Heart right ventricle (tissue), 16 donors: Measurements from ENCODE around the gene OCEL1. TPM values are rescaled to one million over a fixed set of nuclear protein-coding genes. Genes with fewer than 3 reads are reported as not detected.

ENCODE experiments used
- ATAC-seq, 8 donors: fragments of 200-7000 bp; cut with Tn5 transposase; one replicate each; pipeline ENCODE4 v1.9.1; 2020; ENCODE audit warnings: mild to moderate bottlenecking in 8 of 8, moderate library complexity in 8 of 8, moderate number of reproducible peaks in 1 of 8
- DNase-seq, 2 donors: peaks; one replicate each; pipeline ENCODE4 v3.0.0-alpha.2; 2020
- H3K27ac ChIP-seq, 10 donors: fragments of 200-600 bp; sonication (generic) in 2 of 10; one replicate each; pipeline versions ENCODE4 v1.5.0 to v1.8.0; 2020 to 2022; ENCODE audit warnings: mild to moderate bottlenecking in 3 of 10
- H3K27me3 ChIP-seq, 7 donors: fragments of 200-600 bp; one replicate each; pipeline ENCODE4 v1.8.0; 2021 to 2022; ENCODE audit warnings: mild to moderate bottlenecking in 2 of 7
- H3K36me3 ChIP-seq, 9 donors: fragments of 200-600 bp; sonication (generic) in 1 of 9; one replicate each; pipeline versions ENCODE4 v1.5.0 to v1.8.0; 2020 to 2022; ENCODE audit warnings: mild to moderate bottlenecking in 2 of 9
- H3K4me1 ChIP-seq, 9 donors: fragments of 200-600 bp; sonication (generic) in 1 of 9; one replicate each; pipeline versions ENCODE4 v1.5.0 to v1.8.0; 2020 to 2022; ENCODE audit warnings: mild to moderate bottlenecking in 4 of 9
- H3K4me3 ChIP-seq, 10 donors: fragments of 200-600 bp; sonication (generic) in 2 of 10; one replicate each; pipeline versions ENCODE4 v1.5.0 to v1.8.0; 2020 to 2022; ENCODE audit warnings: mild to moderate bottlenecking in 7 of 10, moderate library complexity in 2 of 10
- H3K9me3 ChIP-seq, 11 donors: fragments of 200-600 bp in 10 of 11; sonication (generic) in 2 of 11; one replicate each; pipeline versions ENCODE4 v1.5.0 to v1.8.0; 2013 to 2022; ENCODE audit warnings: mild to moderate bottlenecking in 2 of 11, control low read depth in 1 of 11, moderate library complexity in 1 of 11
- WGBS, 2 donors: extraction: QIAGEN DNeasy Blood & Tissue Kit; methylation state at CpG; one replicate each; pipeline ENCODE4 v1.1.7; 2013; ENCODE audit warnings: inconsistent platforms in 1 of 2; 5-methylcytosine and 5-hydroxymethylcytosine counted together
- intact Hi-C, 10 donors: fragments of 100-400 bp; cut with DNase I; formaldehyde crosslinking; loops; one replicate each; pipeline versions ENCODE4 v1.11.1 to v1.14.2; 2022
- polyA plus RNA-seq, 2 donors: library from polyadenylated mRNA; stranded (reverse); fragments of 200-250 nt; gene quantifications; one replicate each; pipeline ENCODE4 v1.2.3, GENCODE V29; 2013
- total RNA-seq, 10 donors: library from RNA; stranded (reverse); fragmentation: NEBNext Ultra II Directional in 3 of 10; extraction: Animal tissue kit (Norgen Biotek cat#: 25700) in 3 of 10; gene quantifications; one replicate each; pipeline versions ENCODE4 v1.2.1 to v1.2.4, GENCODE V29; 2021 to 2023
- TF ChIP-seq, protein P1 (sequence below), 9 donors: fragments of 200-600 bp; sonication (generic) in 2 of 9; IDR thresholded peaks; one replicate each; pipeline versions ENCODE4 v1.5.0 to v1.8.0; 2021 to 2022; ENCODE audit warnings: antibody characterized with exemption in 9 of 9, mild to moderate bottlenecking in 5 of 9, moderate library complexity in 1 of 9
- donor health status: Arrhythmogenic right ventricular cardiomyopathy.
- donor health status: ischemic (EF 13 %, LVEDD 7.1; RV severe dilation, severe dysfunction).
- donor health status: healthy with polysubstance abuse.
- donor health status: DM: no; HTN: yes; CAD: no.
- donor health status: DM: no; HTN: no; CAD: no.
- donor health status: ischemic (EF 25% LVEDD 6.9; RV normal size, moderate dysfunction).
- donor health status: ischemic (EF 25% LVEDD 5.7; RV mildly dilated, moderate dysfunction).
- donor health status: healthy.
- donor health status: DM: yes; HTN: yes; CAD: no.
- donor health status: Ischemic cardiomyopathy.
- donor health status: ischemic (EF 35%, LVEDD 5.7; RV mildly dilated, moderate dysfunction).
- donor health status: nonischemic (EF 11% LVEDD 7.7; RV severe dilation, severe dysfunction).
- donor health status: DM: yes; HTN: yes; CAD: no.
- donor health status: PGD.
- donor health status: ischemic (EF 29% LVEDD 5.4; RV normal size, mild dysfunction).
- donor health status: nonischemic (EF 23%, LVEDD 6.1; RV moderate dilation, normal function).

Gene OCEL1
- total and polyA plus RNA-seq, 12 donors = 7.2 to 47.4 (median 15.3) TPM

DNA sequence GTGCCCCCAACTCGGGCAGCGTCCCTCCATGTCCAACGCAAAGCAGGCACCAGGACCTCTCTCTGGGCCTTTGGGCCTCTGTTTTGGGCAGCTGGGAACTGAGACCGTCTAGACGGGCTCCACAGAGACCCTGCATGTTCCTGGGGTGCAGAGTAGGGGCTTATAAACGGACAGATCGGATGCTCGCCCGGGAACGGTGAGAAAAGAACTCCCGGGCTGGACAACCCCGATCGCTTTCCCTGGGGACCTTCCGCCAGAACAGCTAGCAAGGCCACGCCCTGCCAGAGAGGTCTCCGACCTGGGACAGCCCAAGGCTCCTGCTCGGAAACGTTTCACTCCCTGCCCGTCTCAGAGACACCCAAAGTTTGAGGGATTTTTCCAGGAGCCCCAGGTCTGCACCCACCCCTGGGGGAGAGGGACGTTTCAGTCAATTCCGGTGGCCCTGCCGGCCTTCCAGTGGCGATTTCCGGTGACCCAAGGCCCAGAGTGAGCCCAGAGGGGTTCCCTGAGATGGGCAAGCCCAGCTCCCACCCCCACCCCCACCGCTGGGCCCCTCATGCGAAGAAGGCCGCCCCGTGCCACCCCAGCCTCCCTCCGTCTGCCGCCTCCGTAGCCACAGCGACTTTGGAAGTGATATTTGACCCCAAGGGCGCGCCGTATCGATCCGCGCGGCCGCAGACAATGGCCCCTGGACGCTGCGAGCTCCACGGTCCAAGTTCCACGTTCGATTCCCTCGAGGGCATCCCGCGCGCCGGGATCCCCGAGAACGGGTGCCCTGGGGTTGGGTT is 18.0 kb downstream of the OCEL1 start:
- no peaks in the 10 kb centered on the region for H3K9me3 ChIP-seq
- WGBS, 2 donors = 6 to 9% methylated on average over 52 of the region's 52 CpGs
- peak overlapping the region; percentile 78 to 94 (median 87) for H3K27ac ChIP-seq
- DNase-seq (peak; percentile 66 to 72), ATAC-seq (peak; percentile 4 to 54 (median 38))
- H3K36me3 ChIP-seq = peaks cover 0 to 16% (median 0%) of the 10 kb centered on the region in 9 donors
- peak overlapping the region; percentile 61 to 93 (median 87) for H3K4me3 ChIP-seq
- no peaks in the 10 kb centered on the region for H3K27me3 ChIP-seq
- H3K4me1 ChIP-seq = peaks cover 10 to 56% (median 36%) of the 10 kb centered on the region in 9 donors
- TF ChIP-seq, protein P1, sequence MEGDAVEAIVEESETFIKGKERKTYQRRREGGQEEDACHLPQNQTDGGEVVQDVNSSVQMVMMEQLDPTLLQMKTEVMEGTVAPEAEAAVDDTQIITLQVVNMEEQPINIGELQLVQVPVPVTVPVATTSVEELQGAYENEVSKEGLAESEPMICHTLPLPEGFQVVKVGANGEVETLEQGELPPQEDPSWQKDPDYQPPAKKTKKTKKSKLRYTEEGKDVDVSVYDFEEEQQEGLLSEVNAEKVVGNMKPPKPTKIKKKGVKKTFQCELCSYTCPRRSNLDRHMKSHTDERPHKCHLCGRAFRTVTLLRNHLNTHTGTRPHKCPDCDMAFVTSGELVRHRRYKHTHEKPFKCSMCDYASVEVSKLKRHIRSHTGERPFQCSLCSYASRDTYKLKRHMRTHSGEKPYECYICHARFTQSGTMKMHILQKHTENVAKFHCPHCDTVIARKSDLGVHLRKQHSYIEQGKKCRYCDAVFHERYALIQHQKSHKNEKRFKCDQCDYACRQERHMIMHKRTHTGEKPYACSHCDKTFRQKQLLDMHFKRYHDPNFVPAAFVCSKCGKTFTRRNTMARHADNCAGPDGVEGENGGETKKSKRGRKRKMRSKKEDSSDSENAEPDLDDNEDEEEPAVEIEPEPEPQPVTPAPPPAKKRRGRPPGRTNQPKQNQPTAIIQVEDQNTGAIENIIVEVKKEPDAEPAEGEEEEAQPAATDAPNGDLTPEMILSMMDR (IDR thresholded peaks at IDR 0.05) = no peak
- intact Hi-C loops = loop anchor here in 1 of 10 donors (2.0 kb wide), 1 partner anchor 17 kb away; the partner anchor contains the start of gene OCEL1

DNA sequence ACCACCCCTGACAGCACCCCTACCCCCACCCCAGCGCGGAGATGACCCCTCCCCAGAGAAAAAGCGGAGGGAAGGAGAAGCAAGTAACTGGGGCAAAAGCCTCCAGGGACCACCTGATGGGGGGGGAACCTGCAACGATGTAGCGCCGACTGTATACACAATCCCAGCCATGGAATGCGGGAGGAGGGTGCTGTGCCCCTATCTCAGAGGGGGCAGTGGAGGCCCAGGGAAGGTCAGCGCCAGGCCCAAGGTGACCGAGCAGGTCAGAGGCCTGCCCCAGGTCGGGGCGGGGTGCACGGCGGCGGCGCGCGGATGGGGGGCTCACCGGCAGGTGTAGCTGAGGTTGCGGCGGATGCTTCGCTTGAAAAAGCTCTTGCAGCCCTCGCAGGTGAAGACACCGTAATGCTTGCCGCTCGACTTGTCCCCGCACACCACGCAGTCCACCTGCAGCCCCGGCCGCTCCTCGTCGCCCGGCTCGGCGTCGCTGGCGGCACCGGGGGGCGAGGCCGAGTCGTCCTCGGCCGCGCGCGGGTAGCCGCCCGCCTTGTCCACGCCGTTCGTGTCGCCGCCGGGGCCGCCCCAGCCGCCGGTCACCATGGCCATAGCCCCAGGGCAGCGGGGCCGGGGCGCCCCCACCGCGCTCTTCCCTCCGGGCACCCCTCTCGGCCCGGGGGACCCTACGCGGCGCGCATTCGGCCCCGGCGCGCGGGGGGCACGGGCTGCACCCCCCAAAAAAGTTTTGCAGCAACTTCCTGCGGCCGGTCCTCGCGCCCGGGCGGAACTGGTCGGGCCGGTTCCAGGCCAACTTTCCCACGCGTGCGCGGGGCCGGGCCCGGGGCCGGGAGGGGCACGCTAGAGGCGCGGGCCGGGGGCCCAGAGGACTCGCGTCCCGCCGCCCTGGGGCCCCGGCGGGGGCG is 18.9 kb downstream of the OCEL1 start:
- intact Hi-C loops = loop anchor here in 1 of 10 donors (2.0 kb wide), 1 partner anchor 18 kb away; the partner anchor contains the start of gene OCEL1
- DNase-seq (peak in 1 of 2 donors; percentile 62), ATAC-seq (peak in 1 of 8 donors; percentile 2)
- Histone ChIP-seq H3K4me1 (peaks cover 10 to 56% (median 36%) of the 10 kb centered on the region in 9 donors), H3K27me3 (no peaks in the 10 kb centered on the region), H3K36me3 (peaks cover 0 to 14% (median 0%) of the 10 kb centered on the region in 9 donors), H3K4me3 (peak overlapping the region; percentile 61 to 93 (median 87)), H3K27ac (peak overlapping the region; percentile 78 to 94 (median 87)), H3K9me3 (no peaks in the 10 kb centered on the region)
- 1% methylated on average over 72 to 100 of the region's 100 CpGs for WGBS, 2 donors
- TF ChIP-seq, protein P1 (IDR thresholded peaks at IDR 0.05) = no peak

DNA sequence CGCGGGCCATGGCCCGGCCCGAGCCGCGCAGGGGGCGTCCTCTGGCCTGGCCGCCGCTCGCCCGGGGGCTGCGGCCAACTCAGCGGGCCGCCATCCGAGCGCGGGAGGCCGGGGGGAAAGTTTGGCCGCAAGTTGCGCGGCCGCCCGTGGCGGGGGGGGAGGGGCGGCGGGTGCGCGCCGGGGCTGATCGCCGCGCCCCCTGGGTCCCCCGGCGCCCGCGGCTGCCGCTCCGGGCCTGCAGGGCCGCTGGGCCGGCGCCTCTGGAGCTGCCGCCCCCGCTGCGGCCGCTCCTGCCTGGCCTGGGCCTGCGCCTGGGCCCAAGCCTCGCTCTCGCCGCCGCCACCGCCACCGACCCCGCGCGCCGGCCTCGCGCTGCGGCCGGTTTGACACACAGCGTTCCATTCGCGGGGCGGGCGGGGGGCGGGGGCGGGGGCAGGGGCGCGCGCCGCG is 19.5 kb downstream of the OCEL1 start, which contains the start of gene NR2F6:
Gene NR2F6 (minus strand): TSS at position 385 of the 450 bp plus-strand sequence. CDS start 699 bp downstream, outside the sequence.
- ATAC-seq = no peak
- H3K9me3 ChIP-seq = no peaks in the 10 kb centered on the region
- H3K36me3 ChIP-seq = peaks cover 0 to 14% (median 0%) of the 10 kb centered on the region in 9 donors
- H3K27me3 ChIP-seq = no peaks in the 10 kb centered on the region
- intact Hi-C loops = loop anchor here in 1 of 10 donors (2.0 kb wide), 1 partner anchor 19 kb away; the partner anchor contains the start of gene OCEL1
- no peak for DNase-seq
- H3K27ac ChIP-seq = peak within 1 kb of the TSS; percentile 78 to 94 (median 87)
- H3K4me1 ChIP-seq = peaks cover 10 to 56% (median 36%) of the 10 kb centered on the region in 9 donors
- WGBS, 2 donors = 0% methylated on average over 18 to 71 of the region's 72 CpGs
- TF ChIP-seq, protein P1 (IDR thresholded peaks at IDR 0.05) = no peak
- peak within 1 kb of the TSS; percentile 61 to 93 (median 87) for H3K4me3 ChIP-seq
